NCI-H1048 (cell line): ENCODE data around the gene LRRC8A.
"Not testable (repeated sequence)": the region's sequence is repeated elsewhere in the genome, so short reads cannot be mapped to it uniquely, and the experiment has no call there.

ENCODE experiments used
- DNase-seq: peaks from one replicate; lab custom pipeline; 2025; lab: John Stamatoyannopoulos, UW

The LRRC8A gene

GRCh38 chr9:128870128-128870940 lies 11.6 kb upstream of the LRRC8A start:
- no peak for DNase-seq

- DNase-seq, result not testable (repeated sequence)
These were observed 11.0 kb upstream of the LRRC8A start for GRCh38 chr9:128870941-128871265.

- no peak for DNase-seq
These were observed 4.1 kb upstream of the LRRC8A start for GRCh38 chr9:128877852-128878251.

GRCh38 chr9:128882677-128883603 lies 1.0 kb downstream of the LRRC8A start:
- DNase-seq, result no peak

- DNase-seq, result no peak
These were observed 2.2 kb downstream of the LRRC8A start for GRCh38 chr9:128884164-128884563.

- no peak for DNase-seq
These were observed 3.4 kb downstream of the LRRC8A start for GRCh38 chr9:128885376-128885775.

- no peak for DNase-seq
These were observed 3.9 kb downstream of the LRRC8A start for GRCh38 chr9:128885798-128886197.

- no peak for DNase-seq
These were observed 4.4 kb downstream of the LRRC8A start for GRCh38 chr9:128886211-128886891.

- no peak for DNase-seq
These were observed 5.1 kb downstream of the LRRC8A start for GRCh38 chr9:128887049-128887448.

GRCh38 chr9:128887914-128888350 lies 6.0 kb downstream of the LRRC8A start:
- no peak for DNase-seq

- no peak for DNase-seq
These were observed 9.6 kb downstream of the LRRC8A start for GRCh38 chr9:128891321-128892220.

- DNase-seq, result no peak
These were observed 10.4 kb downstream of the LRRC8A start for GRCh38 chr9:128892221-128892921.

- DNase-seq, result no peak
These were observed 11.4 kb downstream of the LRRC8A start for GRCh38 chr9:128893354-128893753.

- DNase-seq, result no peak
These were observed 12.8 kb downstream of the LRRC8A start for GRCh38 chr9:128894764-128895163.

- DNase-seq, result no peak
These were observed 13.6 kb downstream of the LRRC8A start for GRCh38 chr9:128895556-128895955.

- no peak for DNase-seq
These were observed 16.4 kb downstream of the LRRC8A start for GRCh38 chr9:128898382-128898781.

- DNase-seq, result no peak
These were observed 17.1 kb downstream of the LRRC8A start for GRCh38 chr9:128898845-128899565.

- no peak for DNase-seq
These were observed 17.8 kb downstream of the LRRC8A start for GRCh38 chr9:128899566-128900322.

GRCh38 chr9:128901379-128901778 lies 19.4 kb downstream of the LRRC8A start:
- no peak for DNase-seq
